WTC11 (cell line): Measurements from ENCODE around the gene CCT6A. TPM values are rescaled to one million over a fixed set of nuclear protein-coding genes. Genes with fewer than 3 reads are reported as not detected.
"Not testable (repeated sequence)": the region's sequence is repeated elsewhere in the genome, so short reads cannot be mapped to it uniquely, and the experiment has no call there.

ENCODE experiments used
- ATAC-seq: fragments of 200-7000 bp; cut with Tn5 transposase; 2 replicates; pipeline ENCODE4 v1.10.0; 2021; ENCODE audit warnings: mild to moderate bottlenecking, moderate library complexity
- CTCF ChIA-PET: fragments of 300-600 bp; sonication (Branson Sonifier 250); formaldehyde crosslinking; loops from one replicate; lab custom pipeline; 2021; ENCODE audit warnings: antibody characterized with exemption; lab: Charles Lee
- POLR2A ChIA-PET: fragments of 350-600 bp; sonication (Branson Sonifier 250); formaldehyde crosslinking; loops from one replicate; lab custom pipeline; 2021; ENCODE audit warnings: antibody characterized with exemption; lab: Charles Lee
- DNase-seq: peaks from one replicate; pipeline ENCODE4 v3.0.0; 2021; ENCODE audit warnings: low spot score
- H3K27ac Mint-ChIP-seq: 2 replicates; pipeline ENCODE4 v1.8.0; 2021; ENCODE audit warnings: mixed read lengths
- H3K27me3 Mint-ChIP-seq: 2 replicates; pipeline ENCODE4 v1.8.0; 2021; ENCODE audit warnings: low read depth, mild to moderate bottlenecking, moderate library complexity, mixed read lengths
- H3K36me3 Mint-ChIP-seq: 2 replicates; pipeline ENCODE4 v1.8.0; 2021; ENCODE audit warnings: mixed read lengths
- H3K4me1 Mint-ChIP-seq: 2 replicates; pipeline ENCODE4 v1.8.0; 2022; ENCODE audit warnings: mixed read lengths
- H3K4me3 Mint-ChIP-seq: 2 replicates; pipeline ENCODE4 v1.8.0; 2021; ENCODE audit warnings: mild to moderate bottlenecking, moderate library complexity, mixed read lengths
- H3K9me3 Mint-ChIP-seq: 2 replicates; pipeline ENCODE4 v1.8.0; 2021; ENCODE audit warnings: mixed read lengths
- AFF4 ChIP-seq: sonication (generic); formaldehyde crosslinking; IDR thresholded peaks from 2 replicates; pipeline ENCODE4 v1.8.1; 2023; ENCODE audit warnings: mild to moderate bottlenecking, missing genetic modification reagents, borderline replicate concordance
- CBFB ChIP-seq: sonication (generic); formaldehyde crosslinking; IDR thresholded peaks from 2 replicates; pipeline ENCODE4 v1.8.1; 2022; ENCODE audit warnings: mild to moderate bottlenecking, low read depth, missing genetic modification reagents
- GRHL2 ChIP-seq: fragments of 250-450 bp; sonication (Bioruptor Pico); IDR thresholded peaks from 2 replicates; pipeline ENCODE4 v1.8.0; 2022; ENCODE audit warnings: mild to moderate bottlenecking, moderate library complexity; ENCODE audit not compliant: insufficient replicate concordance, severe bottlenecking
- HMGA2 ChIP-seq: fragments of 250-450 bp; sonication (Bioruptor Pico); IDR thresholded peaks from 2 replicates; pipeline ENCODE4 v1.4.0; 2021; ENCODE audit warnings: mild to moderate bottlenecking, moderate library complexity
- NFE2L1 ChIP-seq: sonication (generic); formaldehyde crosslinking; IDR thresholded peaks from 2 replicates; pipeline ENCODE4 v1.8.1; 2023; ENCODE audit warnings: missing genetic modification reagents
- PREB ChIP-seq: sonication (generic); formaldehyde crosslinking; IDR thresholded peaks from 2 replicates; pipeline ENCODE4 v1.8.1; 2022; ENCODE audit warnings: mild to moderate bottlenecking, missing genetic modification reagents, moderate library complexity, borderline replicate concordance
- ZNF138 ChIP-seq: sonication (generic); formaldehyde crosslinking; conservative IDR thresholded peaks from 2 replicates; pipeline ENCODE4 v1.8.1; 2022; ENCODE audit warnings: mild to moderate bottlenecking, moderate library complexity, missing genetic modification reagents
- ZNF317 ChIP-seq: sonication (generic); formaldehyde crosslinking; IDR thresholded peaks from 2 replicates; pipeline ENCODE4 v1.8.1; 2023; ENCODE audit warnings: low read depth, mild to moderate bottlenecking, moderate library complexity, missing genetic modification reagents, borderline replicate concordance
- ZNF423 ChIP-seq: fragments of 250-450 bp; sonication (Bioruptor Pico); IDR thresholded peaks from 2 replicates; pipeline ENCODE4 v2.1.2; 2022; ENCODE audit warnings: mild to moderate bottlenecking, moderate library complexity
- ZNF425 ChIP-seq: fragments of 250-450 bp; sonication (Bioruptor Pico); conservative IDR thresholded peaks from 2 replicates; pipeline ENCODE4 v1.9.0; 2021; ENCODE audit warnings: mild to moderate bottlenecking
- ZNF532 ChIP-seq: fragments of 250-450 bp; sonication (Bioruptor Pico); IDR thresholded peaks from 2 replicates; pipeline ENCODE4 v1.9.0; 2021; ENCODE audit warnings: mild to moderate bottlenecking, borderline replicate concordance
- total RNA-seq: library from RNA; stranded (reverse); gene quantifications from 3 replicates; pipeline ENCODE4 v1.2.3, GENCODE V29; 2021

CCT6A gene
- total RNA-seq, 1 experiment from 2014 or later, result 246 TPM

GRCh38 chr7:56063882-56064625 lies 12.5 kb downstream of the CCT6A start, which contains the start of gene SUMF2 (continued):
- TF ChIP-seq ZNF425 (CRISPR knock-in tag), result peak; percentile 88; the same call in 1 of the 2 replicates
- peak; percentile 91 for TF ChIP-seq NFE2L1
- no peak for TF ChIP-seq ZNF423 (CRISPR knock-in tag)
- peak; percentile 70; the same call in 1 of the 2 replicates for TF ChIP-seq AFF4 (CRISPR knock-in tag)
- TF ChIP-seq GRHL2, result no peak
- no peak for TF ChIP-seq ZNF317 (CRISPR knock-in tag)
- no peak for TF ChIP-seq HMGA2 (CRISPR knock-in tag)
- no peak for TF ChIP-seq PREB (CRISPR knock-in tag)
- TF ChIP-seq ZNF138 (CRISPR knock-in tag), result no peak
- peak; percentile 93; the same call in 1 of the 2 replicates for TF ChIP-seq ZNF532 (CRISPR knock-in tag)
- TF ChIP-seq CBFB (CRISPR knock-in tag), result no peak
- TF ChIP-seq, all 79 proteins: peak for 42

- Mint-ChIP-seq H3K4me1 (peaks cover 16% of the 10 kb centered on the region), H3K36me3 (peaks cover 48% of the 10 kb centered on the region)
- POLR2A ChIA-PET, H3K27ac Mint-ChIP-seq, H3K9me3 Mint-ChIP-seq, H3K4me3 Mint-ChIP-seq, H3K27me3 Mint-ChIP-seq, CTCF ChIA-PET, DNase-seq, ATAC-seq: not testable (repeated sequence)
These were observed 14.8 kb downstream of the CCT6A start for GRCh38 chr7:56066376-56066775.
